Neural cell (in vitro differentiated cells): Measurements from ENCODE around the gene CXCL6.

Experiments
- CTCF ChIP-seq: fragments of 450-650 bp; IDR thresholded peaks from 2 replicates; pipeline ENCODE4 v1.5.1; 2014; ENCODE audit warnings: antibody characterized with exemption, mild to moderate bottlenecking, moderate library complexity; ENCODE audit not compliant: poor library complexity, severe bottlenecking
- EZH2 ChIP-seq: fragments of 200-600, 300-800 bp; shearing (Covaris generic), sonication (generic); IDR thresholded peaks from 2 replicates; pipeline ENCODE4 v1.6.1; 2014; ENCODE audit warnings: antibody characterized with exemption, low read length, borderline replicate concordance, mild to moderate bottlenecking; ENCODE audit not compliant: insufficient read depth, poor library complexity, severe bottlenecking
- MXI1 ChIP-seq: fragments of 450-650 bp; conservative IDR thresholded peaks from 2 replicates; pipeline ENCODE4 v1.6.1; 2014; ENCODE audit warnings: antibody characterized with exemption, mild to moderate bottlenecking; ENCODE audit not compliant: poor library complexity, severe bottlenecking
- POLR2AphosphoS5 ChIP-seq: IDR thresholded peaks from 2 replicates; pipeline ENCODE4 v1.6.1; 2012
- SMC3 ChIP-seq: fragments of 450-650 bp; conservative IDR thresholded peaks from 2 replicates; pipeline ENCODE4 v1.6.1; 2014; ENCODE audit warnings: antibody characterized with exemption, mild to moderate bottlenecking, moderate library complexity; ENCODE audit not compliant: poor library complexity

- TF ChIP-seq CTCF (no peak), SMC3 (no peak), POLR2AphosphoS5 (no peak), EZH2 (no peak), MXI1 (no peak)
Observed at GRCh38 chr4:73839071-73839470, 2.6 kb downstream of the CXCL6 start.
